Measurements from ENCODE around the gene DAP. TPM values are rescaled to one million over a fixed set of nuclear protein-coding genes. Genes with fewer than 3 reads are reported as not detected.

Gene DAP
- total RNA-seq, 1 experiment from 2014 or later = 47.7 TPM

DNA sequence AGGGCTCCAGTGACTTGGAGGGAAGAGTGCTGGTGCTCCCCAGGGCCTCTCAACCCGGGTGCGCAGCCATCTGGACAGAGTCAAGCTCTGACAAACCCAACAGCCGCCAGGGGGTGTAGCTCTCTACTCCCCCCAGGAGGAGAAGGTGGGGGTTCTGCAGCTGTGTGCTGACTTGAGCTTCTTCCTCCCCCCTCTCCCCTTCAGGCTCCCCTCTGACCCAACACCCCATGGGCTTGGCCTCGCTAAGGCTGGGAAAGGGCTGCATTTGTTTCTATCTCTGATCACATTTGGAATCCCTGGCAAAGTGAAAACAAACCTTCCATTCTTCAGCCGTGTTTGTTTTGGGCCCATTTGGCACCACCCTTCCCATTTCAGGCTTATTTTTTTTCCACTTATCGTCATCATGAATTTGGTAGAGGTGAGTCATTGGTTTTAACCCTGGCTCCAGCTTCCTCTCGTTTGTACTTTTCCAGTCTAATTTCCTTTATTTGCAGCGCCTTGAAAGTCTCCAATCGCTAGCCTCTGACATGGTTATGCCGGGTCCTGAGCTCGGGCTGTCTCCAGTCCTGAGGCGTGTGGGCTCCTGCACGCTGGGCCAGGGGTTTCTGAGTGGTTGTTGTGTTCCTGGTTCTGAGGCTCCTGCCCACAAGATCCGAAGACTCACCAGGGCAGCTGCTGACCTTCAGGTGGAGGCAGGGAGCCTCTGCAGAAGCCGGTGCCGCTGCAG is 36.1 kb downstream of the DAP start (continued):
- TF ChIP-seq, protein P1, sequence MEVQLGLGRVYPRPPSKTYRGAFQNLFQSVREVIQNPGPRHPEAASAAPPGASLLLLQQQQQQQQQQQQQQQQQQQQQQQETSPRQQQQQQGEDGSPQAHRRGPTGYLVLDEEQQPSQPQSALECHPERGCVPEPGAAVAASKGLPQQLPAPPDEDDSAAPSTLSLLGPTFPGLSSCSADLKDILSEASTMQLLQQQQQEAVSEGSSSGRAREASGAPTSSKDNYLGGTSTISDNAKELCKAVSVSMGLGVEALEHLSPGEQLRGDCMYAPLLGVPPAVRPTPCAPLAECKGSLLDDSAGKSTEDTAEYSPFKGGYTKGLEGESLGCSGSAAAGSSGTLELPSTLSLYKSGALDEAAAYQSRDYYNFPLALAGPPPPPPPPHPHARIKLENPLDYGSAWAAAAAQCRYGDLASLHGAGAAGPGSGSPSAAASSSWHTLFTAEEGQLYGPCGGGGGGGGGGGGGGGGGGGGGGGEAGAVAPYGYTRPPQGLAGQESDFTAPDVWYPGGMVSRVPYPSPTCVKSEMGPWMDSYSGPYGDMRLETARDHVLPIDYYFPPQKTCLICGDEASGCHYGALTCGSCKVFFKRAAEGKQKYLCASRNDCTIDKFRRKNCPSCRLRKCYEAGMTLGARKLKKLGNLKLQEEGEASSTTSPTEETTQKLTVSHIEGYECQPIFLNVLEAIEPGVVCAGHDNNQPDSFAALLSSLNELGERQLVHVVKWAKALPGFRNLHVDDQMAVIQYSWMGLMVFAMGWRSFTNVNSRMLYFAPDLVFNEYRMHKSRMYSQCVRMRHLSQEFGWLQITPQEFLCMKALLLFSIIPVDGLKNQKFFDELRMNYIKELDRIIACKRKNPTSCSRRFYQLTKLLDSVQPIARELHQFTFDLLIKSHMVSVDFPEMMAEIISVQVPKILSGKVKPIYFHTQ (CRISPR knock-in tag; IDR thresholded peaks at IDR 0.05) = no peak
- TF ChIP-seq ZNF416 (CRISPR knock-in tag; IDR thresholded peaks at IDR 0.05) = no peak
- no peak for TF ChIP-seq PRRX2 (CRISPR knock-in tag; IDR thresholded peaks at IDR 0.05)
- TF ChIP-seq NR2C2 (CRISPR knock-in tag; IDR thresholded peaks at IDR 0.05) = no peak
- TF ChIP-seq, protein P2, sequence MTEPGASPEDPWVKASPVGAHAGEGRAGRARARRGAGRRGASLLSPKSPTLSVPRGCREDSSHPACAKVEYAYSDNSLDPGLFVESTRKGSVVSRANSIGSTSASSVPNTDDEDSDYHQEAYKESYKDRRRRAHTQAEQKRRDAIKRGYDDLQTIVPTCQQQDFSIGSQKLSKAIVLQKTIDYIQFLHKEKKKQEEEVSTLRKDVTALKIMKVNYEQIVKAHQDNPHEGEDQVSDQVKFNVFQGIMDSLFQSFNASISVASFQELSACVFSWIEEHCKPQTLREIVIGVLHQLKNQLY (CRISPR knock-in tag; IDR thresholded peaks at IDR 0.05) = no peak
- no peak for TF ChIP-seq ZSCAN18 (CRISPR knock-in tag; IDR thresholded peaks at IDR 0.05)

DNA sequence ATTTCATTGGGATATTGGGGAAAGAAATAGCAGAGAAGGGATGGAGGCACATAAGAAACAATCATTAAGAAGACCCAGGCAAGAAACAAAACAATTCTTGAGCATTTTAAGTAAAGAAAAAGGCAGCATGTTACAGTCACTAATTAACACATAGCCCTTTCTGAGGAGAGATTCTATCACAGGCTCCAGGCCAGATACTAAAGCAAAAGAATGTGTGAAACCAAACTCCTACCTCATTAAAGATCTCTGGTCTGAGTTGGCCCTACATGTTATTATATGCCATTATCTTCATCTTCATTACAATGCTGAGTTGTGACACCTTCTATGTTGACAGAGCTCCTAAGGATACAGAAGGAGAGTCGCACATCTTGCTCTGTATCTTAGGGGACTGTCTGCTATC is 37.5 kb downstream of the DAP start:
- peaks cover 4% of the 10 kb centered on the region; the same call in 1 of the 2 replicates for H3K4me1 Mint-ChIP-seq
- H3K27me3 Mint-ChIP-seq (ENCODE audit: low read depth) = no peaks in the 10 kb centered on the region
- DNase-seq (ENCODE audit: low spot score) (no peak), ATAC-seq (no peak)
- ChIA-PET POLR2A (no interaction called here), CTCF (no interaction called here)
- H3K9me3 Mint-ChIP-seq = no peaks in the 10 kb centered on the region
- peaks cover 8% of the 10 kb centered on the region for H3K36me3 Mint-ChIP-seq
- no peak overlapping the region for H3K27ac Mint-ChIP-seq
- no peak overlapping the region for H3K4me3 Mint-ChIP-seq
- TF ChIP-seq NFYB (CRISPR knock-in tag; conservative IDR thresholded peaks at IDR 0.05; ENCODE audit: low read depth) (no peak), ZNF425 (CRISPR knock-in tag; conservative IDR thresholded peaks at IDR 0.05) (no peak), ESRRA (CRISPR knock-in tag; IDR thresholded peaks at IDR 0.05; ENCODE audit: borderline replicate concordance) (no peak), NFE2L1 (CRISPR knock-in tag; IDR thresholded peaks at IDR 0.05) (no peak), TEAD1 (CRISPR knock-in tag; IDR thresholded peaks at IDR 0.05) (no peak), ZNF219 (CRISPR knock-in tag; IDR thresholded peaks at IDR 0.05; ENCODE audit: borderline replicate concordance) (no peak), CREM (CRISPR knock-in tag; IDR thresholded peaks at IDR 0.05) (no peak), TP53 (CRISPR knock-in tag; IDR thresholded peaks at IDR 0.05) (no peak), OVOL2 (CRISPR knock-in tag; IDR thresholded peaks at IDR 0.05; ENCODE audit: borderline replicate concordance) (no peak), CDX4 (CRISPR knock-in tag; IDR thresholded peaks at IDR 0.05; ENCODE audit: borderline replicate concordance) (no peak), ZNF121 (CRISPR knock-in tag; IDR thresholded peaks at IDR 0.05) (no peak), SOX15 (CRISPR knock-in tag; IDR thresholded peaks at IDR 0.05) (no peak), NR3C1 (CRISPR knock-in tag; conservative IDR thresholded peaks at IDR 0.05; ENCODE audit: low read depth) (no peak), E2F1 (CRISPR knock-in tag; IDR thresholded peaks at IDR 0.05) (no peak), TCF7 (CRISPR knock-in tag; IDR thresholded peaks at IDR 0.05; ENCODE audit: low read depth) (no peak), FOXP1 (CRISPR knock-in tag; IDR thresholded peaks at IDR 0.05; ENCODE audit: borderline replicate concordance) (no peak)
- TF ChIP-seq, protein P3, sequence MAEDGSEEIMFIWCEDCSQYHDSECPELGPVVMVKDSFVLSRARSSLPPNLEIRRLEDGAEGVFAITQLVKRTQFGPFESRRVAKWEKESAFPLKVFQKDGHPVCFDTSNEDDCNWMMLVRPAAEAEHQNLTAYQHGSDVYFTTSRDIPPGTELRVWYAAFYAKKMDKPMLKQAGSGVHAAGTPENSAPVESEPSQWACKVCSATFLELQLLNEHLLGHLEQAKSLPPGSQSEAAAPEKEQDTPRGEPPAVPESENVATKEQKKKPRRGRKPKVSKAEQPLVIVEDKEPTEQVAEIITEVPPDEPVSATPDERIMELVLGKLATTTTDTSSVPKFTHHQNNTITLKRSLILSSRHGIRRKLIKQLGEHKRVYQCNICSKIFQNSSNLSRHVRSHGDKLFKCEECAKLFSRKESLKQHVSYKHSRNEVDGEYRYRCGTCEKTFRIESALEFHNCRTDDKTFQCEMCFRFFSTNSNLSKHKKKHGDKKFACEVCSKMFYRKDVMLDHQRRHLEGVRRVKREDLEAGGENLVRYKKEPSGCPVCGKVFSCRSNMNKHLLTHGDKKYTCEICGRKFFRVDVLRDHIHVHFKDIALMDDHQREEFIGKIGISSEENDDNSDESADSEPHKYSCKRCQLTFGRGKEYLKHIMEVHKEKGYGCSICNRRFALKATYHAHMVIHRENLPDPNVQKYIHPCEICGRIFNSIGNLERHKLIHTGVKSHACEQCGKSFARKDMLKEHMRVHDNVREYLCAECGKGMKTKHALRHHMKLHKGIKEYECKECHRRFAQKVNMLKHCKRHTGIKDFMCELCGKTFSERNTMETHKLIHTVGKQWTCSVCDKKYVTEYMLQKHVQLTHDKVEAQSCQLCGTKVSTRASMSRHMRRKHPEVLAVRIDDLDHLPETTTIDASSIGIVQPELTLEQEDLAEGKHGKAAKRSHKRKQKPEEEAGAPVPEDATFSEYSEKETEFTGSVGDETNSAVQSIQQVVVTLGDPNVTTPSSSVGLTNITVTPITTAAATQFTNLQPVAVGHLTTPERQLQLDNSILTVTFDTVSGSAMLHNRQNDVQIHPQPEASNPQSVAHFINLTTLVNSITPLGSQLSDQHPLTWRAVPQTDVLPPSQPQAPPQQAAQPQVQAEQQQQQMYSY (CRISPR knock-in tag; IDR thresholded peaks at IDR 0.05) = no peak
